Activated naive CD4-positive, alpha-beta T cell treated with anti-CD3 and anti-CD28 coated beads for 36 hours (primary cell): ENCODE data around the gene L3MBTL4. TPM values are rescaled to one million over a fixed set of nuclear protein-coding genes. Genes with fewer than 3 reads are reported as not detected.

Source experiments
- CTCF ChIA-PET: fragments of 350-600 bp; sonication (Branson Sonifier 250); formaldehyde crosslinking; loops from one replicate; lab custom pipeline; 2021; ENCODE audit warnings: antibody characterized with exemption; lab: Charles Lee
- DNase-seq: peaks from one replicate; pipeline ENCODE4 v3.0.0-alpha.2; 2020
- H3K27ac Mint-ChIP-seq: one replicate; pipeline ENCODE4 v1.8.0; 2021; ENCODE audit warnings: mild to moderate bottlenecking, mixed read lengths
- H3K27me3 Mint-ChIP-seq: one replicate; pipeline ENCODE4 v1.8.0; 2021; ENCODE audit warnings: low read depth, mixed read lengths
- H3K36me3 Mint-ChIP-seq: one replicate; pipeline ENCODE4 v1.8.0; 2021; ENCODE audit warnings: low read depth, mixed read lengths
- H3K4me1 Mint-ChIP-seq: one replicate; pipeline ENCODE4 v1.8.0; 2021; ENCODE audit warnings: low read depth, mixed read lengths
- H3K4me3 Mint-ChIP-seq: one replicate; pipeline ENCODE4 v1.8.0; 2021; ENCODE audit warnings: mild to moderate bottlenecking, moderate library complexity, mixed read lengths
- H3K9me3 Mint-ChIP-seq: one replicate; pipeline ENCODE4 v1.8.0; 2021; ENCODE audit warnings: mixed read lengths
- intact Hi-C: fragments of 100-400 bp; cut with micrococcal nuclease; formaldehyde crosslinking; loops from one replicate; pipeline ENCODE4 v1.15.1; 2023
- total RNA-seq, 2 experiments: library from RNA; stranded (reverse); gene quantifications; one replicate each; pipeline ENCODE4 v1.2.3, GENCODE V29; 2021

The L3MBTL4 gene
- total RNA-seq, 2 experiments from 2014 or later = 0.05 to 0.10 TPM

DNA sequence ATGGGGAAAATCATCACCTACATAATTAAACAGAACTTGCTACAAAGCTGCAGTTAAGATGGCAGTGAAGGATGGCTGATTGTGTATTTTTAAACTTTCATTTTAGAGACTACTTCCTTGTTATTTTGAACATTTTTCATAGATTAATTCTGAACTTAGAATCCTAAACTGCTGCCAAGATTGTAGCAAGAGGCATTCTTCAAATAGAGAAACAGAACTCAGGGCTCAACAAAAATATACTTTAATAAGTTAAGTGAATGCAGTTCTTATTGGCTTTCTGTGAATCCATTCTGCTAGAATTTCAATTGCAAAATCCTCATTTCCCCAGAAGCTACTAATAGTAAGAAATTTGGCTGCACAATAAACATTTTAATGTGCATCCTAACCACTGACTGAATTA is 160.3 kb downstream of the L3MBTL4 start:
- Mint-ChIP-seq H3K27me3 (peaks cover 6% of the 10 kb centered on the region), H3K27ac (no peak overlapping the region), H3K4me1 (no peaks in the 10 kb centered on the region), H3K36me3 (peaks cover 2% of the 10 kb centered on the region), H3K9me3 (peaks cover 17% of the 10 kb centered on the region), H3K4me3 (no peak overlapping the region)
- intact Hi-C loops = no loop called here
- CTCF ChIA-PET = interaction anchor here (0.7 kb wide), 1 partner anchor 110 kb away, joined by 3 read pairs; no protein-coding TSS in a partner anchor
- no peak for DNase-seq

DNA sequence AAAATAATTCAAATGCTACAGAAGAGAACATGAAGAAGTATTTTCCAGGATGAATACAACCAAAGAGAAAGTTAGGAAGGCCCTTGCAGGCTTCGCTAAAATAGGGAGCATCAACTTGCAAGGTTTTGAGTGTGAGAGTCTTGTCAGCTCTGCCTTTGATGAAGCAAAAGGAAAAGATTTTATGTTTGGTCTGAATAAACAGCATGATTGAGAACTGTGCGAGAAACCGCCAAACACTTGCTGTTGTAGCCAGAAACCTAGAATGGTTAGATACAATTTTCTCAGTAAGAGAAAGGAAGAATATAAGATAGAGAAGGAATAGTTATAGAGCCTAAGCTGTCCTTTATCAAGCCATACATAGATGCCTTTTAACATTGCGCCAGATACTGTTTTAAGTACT is 163.6 kb downstream of the L3MBTL4 start:
- no peak for DNase-seq
- H3K4me3 Mint-ChIP-seq = no peak overlapping the region
- no peaks in the 10 kb centered on the region for H3K4me1 Mint-ChIP-seq
- intact Hi-C loops = no loop called here
- no peaks in the 10 kb centered on the region for H3K9me3 Mint-ChIP-seq
- no peak overlapping the region for H3K27ac Mint-ChIP-seq
- H3K27me3 Mint-ChIP-seq = no peaks in the 10 kb centered on the region
- H3K36me3 Mint-ChIP-seq = no peaks in the 10 kb centered on the region
- CTCF ChIA-PET = no interaction called here

DNA sequence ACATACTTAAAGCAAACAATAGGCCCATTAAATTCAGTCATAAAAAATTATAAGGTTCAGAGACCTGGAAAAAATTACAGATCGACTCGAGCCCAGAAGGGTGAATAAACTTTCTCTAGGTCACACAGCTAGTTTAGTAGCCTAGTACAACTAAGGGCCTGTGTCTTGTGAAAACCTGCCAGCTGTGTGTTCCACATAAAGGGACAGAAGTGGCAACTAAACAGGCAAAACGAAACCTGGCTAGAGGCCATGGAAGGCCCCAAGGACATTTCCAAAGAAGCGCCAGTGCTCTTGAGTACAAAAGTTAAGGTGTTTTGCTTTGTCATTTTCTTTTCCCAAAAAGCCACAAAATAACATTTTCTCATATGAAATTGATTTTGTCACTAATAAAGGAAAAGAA is 164.9 kb downstream of the L3MBTL4 start:
- Mint-ChIP-seq H3K36me3 (no peaks in the 10 kb centered on the region), H3K4me3 (no peak overlapping the region), H3K9me3 (no peaks in the 10 kb centered on the region), H3K4me1 (no peaks in the 10 kb centered on the region), H3K27ac (no peak overlapping the region), H3K27me3 (no peaks in the 10 kb centered on the region)
- intact Hi-C loops = no loop called here
- CTCF ChIA-PET = no interaction called here
- no peak for DNase-seq

DNA sequence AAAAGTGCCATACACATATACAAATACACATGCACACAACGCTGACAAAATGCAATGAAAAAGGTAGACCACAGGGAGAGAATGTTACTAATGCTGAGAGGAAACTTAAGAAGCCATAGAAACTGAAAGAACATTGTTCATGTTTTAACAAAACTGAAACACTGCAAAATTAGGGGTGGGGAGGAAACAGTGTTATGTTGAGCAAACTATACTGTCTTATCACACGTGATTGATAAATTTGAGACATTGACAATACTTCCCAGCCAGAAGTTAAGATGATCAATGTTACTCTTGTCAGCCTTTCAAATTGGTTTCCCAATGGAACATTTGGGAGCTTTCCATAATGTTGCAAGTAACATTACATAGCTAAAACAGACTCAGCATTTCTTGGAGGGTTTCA is 165.5 kb downstream of the L3MBTL4 start:
- Mint-ChIP-seq H3K4me3 (no peak overlapping the region), H3K4me1 (no peaks in the 10 kb centered on the region), H3K27me3 (no peaks in the 10 kb centered on the region), H3K27ac (no peak overlapping the region), H3K9me3 (no peaks in the 10 kb centered on the region), H3K36me3 (no peaks in the 10 kb centered on the region)
- intact Hi-C loops = no loop called here
- DNase-seq = no peak
- CTCF ChIA-PET = no interaction called here

DNA sequence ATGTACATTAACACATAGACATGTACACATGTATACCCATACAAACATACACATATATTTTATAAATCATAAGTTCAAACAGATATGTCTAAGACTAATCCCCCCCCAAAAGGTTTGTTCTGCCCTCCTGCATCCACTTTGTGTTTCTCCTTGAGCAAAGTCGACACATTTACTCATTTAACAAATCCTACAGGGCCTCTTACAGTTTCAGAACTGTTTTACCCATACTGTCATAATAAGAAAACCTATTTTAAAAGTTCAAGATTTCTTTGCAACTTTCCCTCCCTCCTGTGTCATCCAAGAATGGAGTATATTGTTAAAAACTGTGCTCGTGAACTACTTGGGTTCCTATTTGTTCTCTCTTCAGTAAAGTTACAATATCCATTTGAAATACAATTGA is 166.7 kb downstream of the L3MBTL4 start:
- Mint-ChIP-seq H3K27me3 (no peaks in the 10 kb centered on the region), H3K27ac (no peak overlapping the region), H3K4me3 (no peak overlapping the region), H3K9me3 (no peaks in the 10 kb centered on the region), H3K4me1 (no peaks in the 10 kb centered on the region), H3K36me3 (no peaks in the 10 kb centered on the region)
- CTCF ChIA-PET = no interaction called here
- no peak for DNase-seq
- intact Hi-C loops = no loop called here

DNA sequence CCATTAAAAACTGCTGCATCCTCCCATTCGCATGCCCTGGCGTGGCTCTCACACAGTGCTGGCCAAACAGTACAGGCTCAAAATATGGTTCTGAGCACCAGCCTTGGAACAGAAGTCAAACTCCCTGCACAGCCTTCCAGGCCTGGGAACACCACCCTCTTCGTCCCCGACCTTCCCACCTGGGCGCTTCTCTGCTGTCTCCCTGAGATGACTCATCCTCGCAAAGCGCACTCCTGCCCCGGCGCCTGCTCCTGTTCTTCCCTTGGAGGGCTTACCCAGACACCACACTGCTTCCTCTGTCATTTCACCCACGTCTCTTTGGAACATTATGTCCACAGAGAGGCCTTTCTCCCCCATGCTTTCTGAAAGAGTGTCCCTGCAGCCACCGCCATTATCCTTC is 172.7 kb downstream of the L3MBTL4 start:
- DNase-seq = no peak
- Mint-ChIP-seq H3K4me1 (no peaks in the 10 kb centered on the region), H3K9me3 (no peaks in the 10 kb centered on the region), H3K27ac (no peak overlapping the region), H3K27me3 (no peaks in the 10 kb centered on the region), H3K4me3 (no peak overlapping the region), H3K36me3 (no peaks in the 10 kb centered on the region)
- CTCF ChIA-PET = no interaction called here
- intact Hi-C loops = no loop called here

DNA sequence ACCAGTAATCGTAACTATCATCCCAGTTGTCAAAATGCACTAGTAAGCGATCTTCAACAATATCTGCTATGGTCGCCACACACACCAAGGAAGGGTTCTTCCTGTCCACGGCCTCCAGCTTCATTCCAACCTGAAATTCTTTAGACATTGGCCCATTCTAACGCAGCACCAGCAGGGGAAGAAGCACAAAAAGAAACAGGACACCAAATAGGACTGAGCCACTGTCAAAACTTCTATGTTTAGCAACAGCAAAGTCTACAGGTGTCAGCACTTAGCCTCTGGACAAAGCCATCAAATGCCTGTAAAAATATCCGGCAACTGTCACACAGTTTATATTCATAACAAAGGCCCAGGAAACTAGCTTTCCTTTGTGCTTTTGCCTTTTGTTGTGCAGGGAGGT is 175.0 kb downstream of the L3MBTL4 start:
- Mint-ChIP-seq H3K9me3 (no peaks in the 10 kb centered on the region), H3K27ac (no peak overlapping the region), H3K4me3 (no peak overlapping the region), H3K36me3 (no peaks in the 10 kb centered on the region), H3K27me3 (no peaks in the 10 kb centered on the region), H3K4me1 (no peaks in the 10 kb centered on the region)
- CTCF ChIA-PET = no interaction called here
- intact Hi-C loops = no loop called here
- DNase-seq = no peak

DNA sequence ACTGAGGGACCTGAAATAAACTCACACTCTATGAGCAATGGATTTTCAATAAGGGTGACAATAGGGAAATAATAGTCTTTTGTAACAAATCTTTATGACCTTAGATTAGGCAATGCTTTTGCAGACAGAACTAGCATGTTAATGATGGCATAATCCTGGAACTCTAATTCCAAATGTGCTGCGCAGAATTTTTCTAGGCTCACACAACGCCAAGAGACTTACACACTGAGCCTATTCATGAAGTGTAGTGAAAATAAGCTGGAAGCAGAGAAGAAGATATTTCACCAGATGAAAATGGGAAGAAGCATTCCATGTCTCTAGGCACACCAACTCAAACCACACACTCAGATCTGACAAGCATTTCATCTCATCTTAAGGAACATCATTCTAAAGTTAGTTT is 178.5 kb downstream of the L3MBTL4 start:
- peaks cover 1% of the 10 kb centered on the region for H3K36me3 Mint-ChIP-seq
- intact Hi-C loops = no loop called here
- CTCF ChIA-PET = no interaction called here
- H3K27ac Mint-ChIP-seq = no peak overlapping the region
- H3K4me3 Mint-ChIP-seq = no peak overlapping the region
- H3K9me3 Mint-ChIP-seq = peaks cover 9% of the 10 kb centered on the region
- H3K4me1 Mint-ChIP-seq = no peaks in the 10 kb centered on the region
- DNase-seq = no peak
- H3K27me3 Mint-ChIP-seq = no peaks in the 10 kb centered on the region

DNA sequence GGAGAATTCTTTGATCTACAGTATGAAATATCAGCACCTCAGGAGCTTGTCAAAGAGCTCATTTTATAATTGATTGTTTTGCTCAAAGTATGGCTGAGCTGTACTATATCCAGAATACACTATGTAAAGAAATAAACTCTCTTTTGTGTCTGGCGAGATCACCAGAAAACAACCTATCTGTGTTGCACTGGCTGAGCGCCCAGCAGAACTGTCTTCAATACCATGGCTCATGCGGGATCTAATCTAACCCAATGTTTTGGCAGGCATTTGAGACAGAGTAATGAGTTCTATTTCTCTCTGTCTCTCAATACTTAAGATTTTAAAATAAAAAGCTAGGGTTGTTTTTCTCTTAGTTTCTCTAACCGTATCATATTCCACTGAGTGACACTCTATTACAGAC is 192.4 kb downstream of the L3MBTL4 start:
- CTCF ChIA-PET = no interaction called here
- no peak for DNase-seq
- Mint-ChIP-seq H3K4me3 (no peak overlapping the region), H3K9me3 (peaks cover 4% of the 10 kb centered on the region), H3K4me1 (no peaks in the 10 kb centered on the region), H3K27me3 (peaks cover 2% of the 10 kb centered on the region), H3K27ac (no peak overlapping the region), H3K36me3 (no peaks in the 10 kb centered on the region)
- intact Hi-C loops = loop anchor here (5.0 kb wide), 1 partner anchor 340 kb away; no protein-coding TSS in a partner anchor

DNA sequence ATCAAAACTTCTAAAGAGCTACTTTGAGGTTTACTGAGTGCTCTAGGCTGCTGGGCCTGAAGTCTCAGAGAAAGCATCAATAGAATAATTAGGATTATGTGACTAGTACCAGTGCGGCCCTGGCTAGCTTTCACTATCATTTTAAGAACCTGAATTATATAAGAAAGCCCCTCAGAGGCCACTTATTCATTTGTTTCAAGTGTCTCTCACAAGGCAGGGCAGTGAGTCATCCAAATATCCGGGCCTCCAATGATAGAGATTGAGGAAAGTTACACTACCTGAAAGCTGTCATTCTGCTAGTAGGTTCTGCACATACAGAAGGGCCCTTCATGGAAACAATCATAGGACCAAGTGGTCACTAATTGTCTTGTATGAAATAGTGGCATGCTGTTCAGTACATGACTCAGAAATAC is 193.1 kb downstream of the L3MBTL4 start:
- no peak for DNase-seq
- H3K27ac Mint-ChIP-seq = no peak overlapping the region
- H3K4me1 Mint-ChIP-seq = no peaks in the 10 kb centered on the region
- intact Hi-C loops = loop anchor here (5.0 kb wide), 1 partner anchor 339 kb away; no protein-coding TSS in a partner anchor
- H3K9me3 Mint-ChIP-seq = peaks cover 4% of the 10 kb centered on the region
- CTCF ChIA-PET = no interaction called here
- no peak overlapping the region for H3K4me3 Mint-ChIP-seq
- H3K36me3 Mint-ChIP-seq = no peaks in the 10 kb centered on the region
- H3K27me3 Mint-ChIP-seq = peaks cover 2% of the 10 kb centered on the region

DNA sequence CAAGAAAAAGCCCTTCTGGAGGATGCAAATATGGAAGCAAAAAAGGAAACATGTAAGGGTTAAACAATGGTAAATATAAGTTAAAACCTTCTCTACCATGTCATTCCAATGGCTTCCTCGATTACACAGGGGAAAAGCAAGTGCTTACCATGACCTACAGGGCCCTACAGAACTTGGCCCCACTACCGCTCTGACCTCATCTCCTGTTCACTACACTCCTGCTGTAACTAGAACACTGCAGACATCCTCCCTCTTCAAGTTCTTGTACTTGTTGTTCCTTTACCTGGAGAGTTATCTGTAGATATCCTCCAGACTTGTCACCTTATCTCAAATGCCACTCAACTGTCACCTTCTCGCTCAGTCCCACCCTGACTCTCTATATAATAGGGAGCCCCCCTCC is 194.6 kb downstream of the L3MBTL4 start:
- intact Hi-C loops = loop anchor here (5.0 kb wide), 1 partner anchor 338 kb away; no protein-coding TSS in a partner anchor
- Mint-ChIP-seq H3K4me3 (no peak overlapping the region), H3K9me3 (peaks cover 3% of the 10 kb centered on the region), H3K36me3 (no peaks in the 10 kb centered on the region), H3K27ac (no peak overlapping the region), H3K4me1 (no peaks in the 10 kb centered on the region), H3K27me3 (peaks cover 2% of the 10 kb centered on the region)
- CTCF ChIA-PET = no interaction called here
- no peak for DNase-seq

DNA sequence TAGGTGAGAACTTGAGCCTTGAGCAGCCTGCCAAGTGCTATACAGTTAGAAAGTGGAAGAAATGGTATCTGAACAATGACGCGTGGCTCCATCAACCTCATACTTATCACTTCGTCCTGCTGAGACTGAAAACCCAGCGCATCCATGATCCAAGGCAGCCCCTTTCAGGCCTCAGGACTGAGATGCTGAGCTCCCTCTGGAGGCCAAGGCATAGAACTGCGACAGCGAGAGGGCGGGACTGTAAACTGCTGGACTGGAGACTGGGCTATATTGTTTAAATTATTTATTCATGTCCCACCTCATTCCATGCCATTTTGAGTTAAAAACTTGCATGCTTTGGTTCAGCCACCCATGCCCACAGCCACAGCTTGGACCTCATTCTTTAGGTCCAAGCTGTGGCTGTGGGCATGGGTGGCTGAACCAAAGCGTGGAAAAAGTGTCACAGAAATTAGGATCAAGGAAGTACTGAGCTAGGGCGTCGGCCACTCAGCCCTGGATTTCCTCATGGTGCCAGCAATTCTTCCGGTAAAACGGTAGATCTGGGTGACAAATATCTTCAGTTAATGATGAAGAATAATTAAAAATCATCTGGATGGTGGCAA is 195.5 kb downstream of the L3MBTL4 start:
- Mint-ChIP-seq H3K4me3 (no peak overlapping the region), H3K27me3 (peaks cover 2% of the 10 kb centered on the region), H3K36me3 (no peaks in the 10 kb centered on the region), H3K27ac (no peak overlapping the region), H3K9me3 (no peaks in the 10 kb centered on the region), H3K4me1 (no peaks in the 10 kb centered on the region)
- CTCF ChIA-PET = no interaction called here
- intact Hi-C loops = no loop called here
- DNase-seq = peak; percentile 13

DNA sequence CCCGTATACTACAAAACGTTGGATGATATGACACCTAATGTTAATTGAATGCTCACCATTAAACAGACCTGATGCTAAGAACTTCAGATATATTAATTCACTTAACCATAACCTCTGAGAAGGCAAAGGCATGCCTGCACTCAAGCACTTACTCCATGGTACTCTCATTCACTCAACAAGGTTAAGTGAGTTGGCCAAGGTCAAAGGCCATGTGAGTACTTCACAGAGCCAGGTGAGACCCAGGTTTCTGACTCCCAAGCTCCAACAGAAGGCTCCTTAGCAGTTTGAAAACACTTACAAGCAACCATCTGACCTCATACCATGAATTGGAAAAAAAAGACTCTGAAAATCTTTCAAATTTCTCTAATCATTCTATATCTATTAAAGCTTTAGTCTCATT is 198.8 kb downstream of the L3MBTL4 start:
- Mint-ChIP-seq H3K27me3 (peaks cover 2% of the 10 kb centered on the region), H3K9me3 (no peaks in the 10 kb centered on the region), H3K4me1 (no peaks in the 10 kb centered on the region), H3K4me3 (no peak overlapping the region), H3K27ac (no peak overlapping the region), H3K36me3 (no peaks in the 10 kb centered on the region)
- no peak for DNase-seq
- CTCF ChIA-PET = no interaction called here
- intact Hi-C loops = no loop called here
